SU-DHL-6 (cell line): Measurements from ENCODE around the gene NEDD4.

ENCODE experiments used
- CTCF ChIP-seq: fragments of 200-600 bp; sonication (generic); IDR thresholded peaks from one replicate; pipeline ENCODE4 v1.5.1; 2017; ENCODE audit warnings: antibody characterized with exemption, mild to moderate bottlenecking, low read length, moderate library complexity; ENCODE audit not compliant: insufficient read depth, poor library complexity, severe bottlenecking
- EZH2phosphoT487 ChIP-seq: fragments of 200-600 bp; sonication (generic), shearing (Covaris generic); conservative IDR thresholded peaks from 2 replicates; pipeline ENCODE4 v1.6.1; 2018; ENCODE audit warnings: mild to moderate bottlenecking, antibody characterized with exemption, low read length, moderate library complexity, mixed read lengths

- TF ChIP-seq CTCF (no peak), EZH2phosphoT487 (no peak)
Observed at GRCh38 chr15:56040081-56041035, 46.9 kb upstream of the NEDD4 start.
